WTC11 (cell line): ENCODE data around the gene CD109. TPM values are rescaled to one million over a fixed set of nuclear protein-coding genes. Genes with fewer than 3 reads are reported as not detected.

Experiments used
- ATAC-seq: fragments of 200-7000 bp; cut with Tn5 transposase; 2 replicates; pipeline ENCODE4 v1.10.0; 2021; ENCODE audit warnings: mild to moderate bottlenecking, moderate library complexity
- CTCF ChIA-PET: fragments of 300-600 bp; sonication (Branson Sonifier 250); formaldehyde crosslinking; loops from one replicate; lab custom pipeline; 2021; ENCODE audit warnings: antibody characterized with exemption; lab: Charles Lee
- POLR2A ChIA-PET: fragments of 350-600 bp; sonication (Branson Sonifier 250); formaldehyde crosslinking; loops from one replicate; lab custom pipeline; 2021; ENCODE audit warnings: antibody characterized with exemption; lab: Charles Lee
- DNase-seq: peaks from one replicate; pipeline ENCODE4 v3.0.0; 2021; ENCODE audit warnings: low spot score
- H3K27ac Mint-ChIP-seq: 2 replicates; pipeline ENCODE4 v1.8.0; 2021; ENCODE audit warnings: mixed read lengths
- H3K27me3 Mint-ChIP-seq: 2 replicates; pipeline ENCODE4 v1.8.0; 2021; ENCODE audit warnings: low read depth, mild to moderate bottlenecking, moderate library complexity, mixed read lengths
- H3K36me3 Mint-ChIP-seq: 2 replicates; pipeline ENCODE4 v1.8.0; 2021; ENCODE audit warnings: mixed read lengths
- H3K4me1 Mint-ChIP-seq: 2 replicates; pipeline ENCODE4 v1.8.0; 2022; ENCODE audit warnings: mixed read lengths
- H3K4me3 Mint-ChIP-seq: 2 replicates; pipeline ENCODE4 v1.8.0; 2021; ENCODE audit warnings: mild to moderate bottlenecking, moderate library complexity, mixed read lengths
- H3K9me3 Mint-ChIP-seq: 2 replicates; pipeline ENCODE4 v1.8.0; 2021; ENCODE audit warnings: mixed read lengths
- ATF3 ChIP-seq: sonication (generic); formaldehyde crosslinking; conservative IDR thresholded peaks from 2 replicates; pipeline ENCODE4 v1.8.1; 2022; ENCODE audit warnings: mild to moderate bottlenecking, missing genetic modification reagents
- CTCF ChIP-seq: fragments of 200-600 bp; IDR thresholded peaks from 2 replicates; pipeline ENCODE4 v1.8.0; 2022; ENCODE audit warnings: antibody characterized with exemption
- E2F4 ChIP-seq: sonication (generic); formaldehyde crosslinking; IDR thresholded peaks from 2 replicates; pipeline ENCODE4 v1.8.1; 2022; ENCODE audit warnings: low read depth, mild to moderate bottlenecking, moderate library complexity, missing genetic modification reagents, borderline replicate concordance
- ERG ChIP-seq: fragments of 250-450 bp; sonication (Bioruptor Pico); IDR thresholded peaks from 2 replicates; pipeline ENCODE4 v1.8.0; 2021; ENCODE audit warnings: mild to moderate bottlenecking
- ESRRA ChIP-seq: sonication (generic); formaldehyde crosslinking; IDR thresholded peaks from 2 replicates; pipeline ENCODE4 v1.8.1; 2022; ENCODE audit warnings: mild to moderate bottlenecking, missing genetic modification reagents, borderline replicate concordance
- FOXP1 ChIP-seq: sonication (generic); formaldehyde crosslinking; IDR thresholded peaks from 2 replicates; pipeline ENCODE4 v1.8.0; 2022; ENCODE audit warnings: missing genetic modification reagents, mild to moderate bottlenecking, moderate library complexity, borderline replicate concordance
- MYBL2 ChIP-seq: sonication (generic); formaldehyde crosslinking; IDR thresholded peaks from 2 replicates; pipeline ENCODE4 v1.8.1; 2023; ENCODE audit warnings: mild to moderate bottlenecking, moderate library complexity, missing genetic modification reagents
- NR2C2 ChIP-seq: sonication (generic); formaldehyde crosslinking; IDR thresholded peaks from 2 replicates; pipeline ENCODE4 v1.8.0; 2022; ENCODE audit warnings: mild to moderate bottlenecking, missing genetic modification reagents
- PRRX2 ChIP-seq: fragments of 250-450 bp; sonication (Bioruptor Pico); IDR thresholded peaks from 2 replicates; pipeline ENCODE4 v1.8.0; 2021; ENCODE audit warnings: mild to moderate bottlenecking
- RELA ChIP-seq: sonication (generic); formaldehyde crosslinking; IDR thresholded peaks from 2 replicates; pipeline ENCODE4 v1.8.1; 2022; ENCODE audit warnings: missing genetic modification reagents, mild to moderate bottlenecking, borderline replicate concordance
- SMAD3 ChIP-seq: sonication (generic); formaldehyde crosslinking; IDR thresholded peaks from 2 replicates; pipeline ENCODE4 v1.8.0; 2022; ENCODE audit warnings: missing genetic modification reagents, mild to moderate bottlenecking, borderline replicate concordance
- SMAD4 ChIP-seq: sonication (generic); formaldehyde crosslinking; IDR thresholded peaks from 2 replicates; pipeline ENCODE4 v1.8.0; 2022; ENCODE audit warnings: mild to moderate bottlenecking, missing genetic modification reagents
- ZBTB43 ChIP-seq: sonication (generic); formaldehyde crosslinking; IDR thresholded peaks from 2 replicates; pipeline ENCODE4 v1.8.1; 2023; ENCODE audit warnings: mild to moderate bottlenecking, missing genetic modification reagents
- ZNF425 ChIP-seq: fragments of 250-450 bp; sonication (Bioruptor Pico); conservative IDR thresholded peaks from 2 replicates; pipeline ENCODE4 v1.9.0; 2021; ENCODE audit warnings: mild to moderate bottlenecking
- ZNF512 ChIP-seq: sonication (generic); formaldehyde crosslinking; IDR thresholded peaks from 2 replicates; pipeline ENCODE4 v1.8.1; 2022; ENCODE audit warnings: missing genetic modification reagents, borderline replicate concordance
- total RNA-seq: library from RNA; stranded (reverse); gene quantifications from 3 replicates; pipeline ENCODE4 v1.2.3, GENCODE V29; 2021

Gene CD109
- total RNA-seq, 1 experiment from 2014 or later = 4.5 TPM

GRCh38 chr6:73731285-73731684 is 35.3 kb downstream of the CD109 start (continued):
- TF ChIP-seq MYBL2 (no peak), ZNF512 (CRISPR knock-in tag) (no peak), SMAD3 (CRISPR knock-in tag) (no peak)

GRCh38 chr6:73732845-73733675 is 37.1 kb downstream of the CD109 start:
- no peak overlapping the region for H3K4me3 Mint-ChIP-seq
- POLR2A ChIA-PET = interaction anchor here (0.7 to 0.8 kb wide), 3 partner anchors 33 to 129 kb away, joined by 3 to 8 read pairs (median 3); no protein-coding TSS in a partner anchor
- TF ChIP-seq ZNF425 (no peak), NR2C2 (CRISPR knock-in tag) (no peak), SMAD4 (no peak), ZNF512 (CRISPR knock-in tag) (no peak), E2F4 (CRISPR knock-in tag) (no peak), ESRRA (no peak), PRRX2 (CRISPR knock-in tag) (no peak), CTCF (peak; percentile 92)
- TF ChIP-seq, all 79 proteins: peak for 1
- H3K4me1 Mint-ChIP-seq = peaks cover 8% of the 10 kb centered on the region
- CTCF ChIA-PET = interaction anchor here (0.7 to 1.8 kb wide), 23 partner anchors 10 to 1476 kb away, joined by 3 to 40 read pairs (median 4); partner anchors contain the start of gene CD109
- DNase-seq (peak; percentile 74), ATAC-seq (peak; percentile 96)
- H3K36me3 Mint-ChIP-seq = no peaks in the 10 kb centered on the region
- no peaks in the 10 kb centered on the region for H3K9me3 Mint-ChIP-seq
- no peak overlapping the region for H3K27ac Mint-ChIP-seq
- no peaks in the 10 kb centered on the region for H3K27me3 Mint-ChIP-seq

- no peak for ATAC-seq
- POLR2A ChIA-PET = interaction anchor here (0.7 to 0.8 kb wide), 2 partner anchors 48 to 129 kb away, joined by 3 to 8 read pairs; no protein-coding TSS in a partner anchor
- TF ChIP-seq ATF3 (CRISPR knock-in tag) = no peak
- TF ChIP-seq MYBL2 = no peak
- no peak for TF ChIP-seq SMAD3 (CRISPR knock-in tag)
- no peak for TF ChIP-seq ERG (CRISPR knock-in tag)
- TF ChIP-seq FOXP1 (CRISPR knock-in tag) = no peak
- TF ChIP-seq RELA = no peak
- no peak for TF ChIP-seq ZBTB43 (CRISPR knock-in tag)
Observed at GRCh38 chr6:73733791-73734190, 37.8 kb downstream of the CD109 start.

More at GRCh38 chr6:73733791-73734190, 37.8 kb downstream of the CD109 start:
- no peak for DNase-seq
- no peaks in the 10 kb centered on the region for H3K9me3 Mint-ChIP-seq
- no peaks in the 10 kb centered on the region for H3K36me3 Mint-ChIP-seq
- no peak overlapping the region for H3K4me3 Mint-ChIP-seq
- CTCF ChIA-PET = interaction anchor here (0.7 to 1.8 kb wide), 22 partner anchors 9 to 1475 kb away, joined by 3 to 40 read pairs (median 4); partner anchors contain the start of gene CD109
- no peak overlapping the region for H3K27ac Mint-ChIP-seq
- peaks cover 8% of the 10 kb centered on the region for H3K4me1 Mint-ChIP-seq
- no peaks in the 10 kb centered on the region for H3K27me3 Mint-ChIP-seq
